ENCODE measurements around the gene CEP57.

DNA sequence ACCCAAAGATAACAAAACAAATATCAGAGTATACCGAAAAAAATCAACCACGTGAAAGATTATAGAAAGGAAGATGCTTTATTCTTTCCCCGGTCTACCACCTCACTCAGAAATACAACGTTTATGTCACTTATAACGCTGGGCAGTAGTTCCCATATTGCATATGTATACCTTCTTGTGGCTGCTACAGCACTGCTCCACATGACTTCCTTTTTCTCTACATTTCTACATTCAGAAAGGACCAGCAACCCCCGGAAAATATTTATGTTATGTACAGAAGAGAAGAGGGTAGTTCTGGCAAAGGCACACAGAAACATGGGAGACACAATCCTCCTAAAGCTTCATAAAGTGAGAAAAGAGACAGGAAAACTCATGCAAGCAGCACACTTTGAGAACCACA lies 76.8 kb downstream of the CEP57 start:
- TF ChIP-seq, protein P1, sequence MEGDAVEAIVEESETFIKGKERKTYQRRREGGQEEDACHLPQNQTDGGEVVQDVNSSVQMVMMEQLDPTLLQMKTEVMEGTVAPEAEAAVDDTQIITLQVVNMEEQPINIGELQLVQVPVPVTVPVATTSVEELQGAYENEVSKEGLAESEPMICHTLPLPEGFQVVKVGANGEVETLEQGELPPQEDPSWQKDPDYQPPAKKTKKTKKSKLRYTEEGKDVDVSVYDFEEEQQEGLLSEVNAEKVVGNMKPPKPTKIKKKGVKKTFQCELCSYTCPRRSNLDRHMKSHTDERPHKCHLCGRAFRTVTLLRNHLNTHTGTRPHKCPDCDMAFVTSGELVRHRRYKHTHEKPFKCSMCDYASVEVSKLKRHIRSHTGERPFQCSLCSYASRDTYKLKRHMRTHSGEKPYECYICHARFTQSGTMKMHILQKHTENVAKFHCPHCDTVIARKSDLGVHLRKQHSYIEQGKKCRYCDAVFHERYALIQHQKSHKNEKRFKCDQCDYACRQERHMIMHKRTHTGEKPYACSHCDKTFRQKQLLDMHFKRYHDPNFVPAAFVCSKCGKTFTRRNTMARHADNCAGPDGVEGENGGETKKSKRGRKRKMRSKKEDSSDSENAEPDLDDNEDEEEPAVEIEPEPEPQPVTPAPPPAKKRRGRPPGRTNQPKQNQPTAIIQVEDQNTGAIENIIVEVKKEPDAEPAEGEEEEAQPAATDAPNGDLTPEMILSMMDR (IDR thresholded peaks at IDR 0.05), result no peak
- TF ChIP-seq POLR2AphosphoS5 (IDR thresholded peaks at IDR 0.05; ENCODE audit: insufficient read depth in 1 of 2, low read depth in 1 of 2), result no peak
- TF ChIP-seq POLR2A (IDR thresholded peaks at IDR 0.05), result no peak

Measured in vagina (tissue), 2 donors.